SJCRH30 (cell line): ENCODE data around the gene PCDHGA5. TPM values are rescaled to one million over a fixed set of nuclear protein-coding genes. Genes with fewer than 3 reads are reported as not detected.
"Not testable (repeated sequence)": the region's sequence is repeated elsewhere in the genome, so short reads cannot be mapped to it uniquely, and the experiment has no call there.

Experiments used
- DNase-seq, 2 experiments: peaks; one replicate each; pipeline ENCODE4 v3.0.0-alpha.2; 2015 to 2020
- H3K27ac ChIP-seq: fragments of 250-450 bp; sonication (Bioruptor Pico); 2 replicates; pipeline ENCODE4 v1.5.1; 2020; ENCODE audit warnings: mild to moderate bottlenecking, moderate library complexity
- H3K27me3 ChIP-seq: fragments of 250-450 bp; sonication (Bioruptor Pico); 2 replicates; pipeline ENCODE4 v1.5.1; 2020; ENCODE audit warnings: mild to moderate bottlenecking, moderate library complexity
- H3K36me3 ChIP-seq: fragments of 250-450 bp; sonication (Bioruptor Pico); 2 replicates; pipeline ENCODE4 v1.5.1; 2020; ENCODE audit warnings: mild to moderate bottlenecking, moderate library complexity
- H3K4me1 ChIP-seq: fragments of 250-450 bp; sonication (Bioruptor Pico); 2 replicates; pipeline ENCODE4 v1.5.1; 2020; ENCODE audit warnings: mild to moderate bottlenecking, moderate library complexity
- H3K4me3 ChIP-seq: fragments of 250-450 bp; sonication (Bioruptor Pico); 2 replicates; pipeline ENCODE4 v1.5.1; 2020; ENCODE audit warnings: mild to moderate bottlenecking, moderate library complexity
- H3K9me3 ChIP-seq: fragments of 250-450 bp; sonication (Bioruptor Pico); replicated peaks from 2 replicates; pipeline ENCODE4 v1.5.1; 2020; ENCODE audit warnings: mild to moderate bottlenecking, moderate library complexity
- total RNA-seq: library from RNA; depleted of rRNA; stranded (reverse); fragments of >200 nt; shearing (Covaris generic); gene quantifications from 2 replicates; pipeline ENCODE4 v1.2.3, GENCODE V29; 2014

PCDHGA5 gene
- total RNA-seq, 1 experiment from 2014 or later, result 6.9 TPM

DNA sequence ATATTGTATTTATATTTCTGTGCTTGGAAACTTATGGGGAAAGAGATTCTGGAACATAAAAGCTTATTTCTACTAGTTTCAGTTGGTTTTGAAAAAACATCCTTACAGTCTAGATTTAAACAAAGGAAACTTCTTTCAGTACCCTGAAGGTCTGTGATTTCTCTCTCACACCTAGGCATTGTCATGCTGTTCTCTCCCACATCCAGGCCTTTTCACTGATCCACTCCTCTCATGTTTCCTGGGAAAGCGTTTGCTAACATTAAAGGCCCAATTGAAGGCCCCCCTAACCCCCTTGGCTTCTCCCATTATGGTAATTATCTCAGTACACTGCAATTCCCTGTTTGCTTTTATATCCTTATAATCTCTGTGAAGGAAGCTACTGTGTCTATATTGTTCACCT lies 21.2 kb upstream of the PCDHGA5 start:
- Histone ChIP-seq H3K36me3 (no peaks in the 10 kb centered on the region), H3K4me1 (no peaks in the 10 kb centered on the region), H3K9me3 (0 out of 2 replicates have a peak, but pooled peaks cover 3% of the 10 kb centered on the region), H3K27ac (no peak overlapping the region), H3K4me3 (no peak overlapping the region), H3K27me3 (no peaks in the 10 kb centered on the region)
- DNase-seq, result no peak

DNA sequence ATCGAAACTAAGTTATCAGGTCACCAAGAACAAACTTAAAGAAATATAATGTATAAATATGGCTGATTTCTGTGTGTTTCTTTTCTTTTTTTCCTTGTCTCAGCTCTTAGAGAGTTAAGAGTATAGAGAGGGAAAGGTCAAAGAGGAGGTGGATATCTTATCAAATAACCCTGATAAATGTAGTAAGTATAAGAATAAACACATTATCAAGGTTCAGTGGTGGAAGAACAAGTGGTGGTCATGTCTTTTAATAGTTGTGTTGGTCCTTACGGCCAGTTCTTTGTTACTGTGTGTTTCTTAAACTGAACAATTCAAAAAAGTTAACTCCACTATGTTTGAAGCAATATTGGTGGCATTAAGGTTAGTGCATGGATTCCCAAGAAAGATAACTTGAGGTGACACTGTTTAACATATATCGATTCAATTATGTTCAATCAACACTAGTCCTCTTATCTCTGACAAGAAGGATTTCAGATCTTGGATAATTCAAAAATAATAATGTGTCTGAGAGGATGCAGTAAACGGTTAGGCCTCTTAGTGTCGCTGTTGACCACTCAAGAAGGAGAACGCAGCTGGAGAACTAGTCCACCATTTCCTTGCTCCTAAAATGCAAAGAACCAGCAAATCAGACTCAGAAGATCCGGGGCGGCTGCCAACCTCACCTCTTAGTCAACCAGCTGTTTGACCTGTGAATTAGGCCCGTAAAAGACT lies 20.6 kb upstream of the PCDHGA5 start, which contains the start of gene PCDHGA3:
PCDHGA3 (plus strand) TSS at position 588 of the 711 bp plus-strand sequence. CDS start 205 bp downstream, outside the sequence.
- DNase-seq, result peak in 1 of 2 experiments; percentile 48
- Histone ChIP-seq H3K27ac (no peak within 1 kb of the TSS), H3K4me3 (no peak within 1 kb of the TSS), H3K36me3 (no peaks in the 10 kb centered on the region), H3K27me3 (no peaks in the 10 kb centered on the region), H3K4me1 (no peaks in the 10 kb centered on the region), H3K9me3 (peaks cover 3% of the 10 kb centered on the region; the same call in 1 of the 2 replicates)

DNA sequence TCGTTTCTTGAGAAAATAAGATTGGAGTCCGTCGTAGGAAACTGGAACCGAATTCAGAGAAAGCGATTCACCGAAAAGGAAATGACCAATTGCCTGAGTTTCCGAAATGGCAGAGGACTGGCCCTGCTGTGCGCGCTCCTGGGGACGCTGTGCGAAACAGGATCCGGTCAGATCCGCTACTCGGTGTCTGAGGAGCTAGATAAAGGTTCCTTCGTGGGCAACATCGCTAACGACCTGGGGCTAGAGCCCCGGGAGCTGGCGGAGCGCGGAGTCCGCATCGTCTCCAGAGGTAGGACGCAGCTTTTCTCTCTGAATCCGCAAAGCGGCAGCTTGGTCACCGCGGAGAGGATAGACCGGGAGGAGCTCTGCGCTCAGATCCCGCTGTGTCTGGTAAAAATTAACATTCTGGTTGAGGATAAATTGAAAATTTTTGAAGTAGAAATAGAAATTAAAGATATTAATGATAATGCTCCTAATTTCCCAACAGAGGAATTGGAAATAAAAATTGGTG lies 20.0 kb upstream of the PCDHGA5 start:
- Histone ChIP-seq H3K27me3 (no peaks in the 10 kb centered on the region), H3K27ac (no peak overlapping the region), H3K4me3 (no peak overlapping the region), H3K4me1 (no peaks in the 10 kb centered on the region), H3K9me3 (peaks cover 3% of the 10 kb centered on the region; the same call in 1 of the 2 replicates), H3K36me3 (no peaks in the 10 kb centered on the region)
- DNase-seq, result no peak

DNA sequence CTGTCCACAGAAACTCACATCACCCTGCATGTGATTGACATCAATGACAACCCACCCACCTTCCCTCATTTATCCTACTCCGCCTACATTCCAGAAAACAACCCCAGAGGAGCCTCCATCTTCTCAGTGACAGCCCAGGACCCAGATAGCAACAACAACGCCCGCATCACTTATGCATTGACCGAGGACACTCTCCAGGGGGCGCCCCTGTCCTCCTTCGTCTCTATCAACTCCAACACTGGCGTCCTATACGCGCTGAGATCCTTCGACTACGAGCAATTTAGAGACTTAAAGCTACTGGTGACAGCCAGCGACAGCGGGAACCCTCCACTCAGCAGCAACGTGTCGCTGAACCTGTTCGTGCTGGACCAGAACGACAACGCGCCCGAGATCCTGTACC lies 18.6 kb upstream of the PCDHGA5 start:
- no peak overlapping the region for H3K4me3 ChIP-seq
- H3K27me3 ChIP-seq, result no peaks in the 10 kb centered on the region
- H3K9me3 ChIP-seq, result peaks cover 3% of the 10 kb centered on the region; the same call in 1 of the 2 replicates
- no peak for DNase-seq
- no peaks in the 10 kb centered on the region for H3K4me1 ChIP-seq
- no peaks in the 10 kb centered on the region for H3K36me3 ChIP-seq
- H3K27ac ChIP-seq, result no peak overlapping the region

DNA sequence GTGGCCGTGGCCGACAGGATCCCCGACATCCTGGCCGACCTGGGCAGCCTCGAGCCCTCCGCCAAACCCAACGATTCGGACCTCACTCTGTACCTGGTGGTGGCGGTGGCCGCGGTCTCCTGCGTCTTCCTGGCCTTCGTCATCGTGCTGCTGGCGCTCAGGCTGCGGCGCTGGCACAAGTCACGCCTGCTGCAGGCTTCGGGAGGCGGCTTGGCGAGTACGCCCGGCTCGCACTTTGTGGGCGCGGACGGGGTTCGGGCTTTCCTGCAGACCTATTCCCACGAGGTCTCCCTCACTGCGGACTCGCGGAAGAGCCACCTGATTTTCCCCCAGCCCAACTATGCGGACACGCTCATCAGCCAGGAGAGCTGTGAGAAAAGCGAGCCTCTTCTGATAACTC lies 17.9 kb upstream of the PCDHGA5 start:
- H3K4me3 ChIP-seq, H3K9me3 ChIP-seq, H3K36me3 ChIP-seq, H3K4me1 ChIP-seq, H3K27ac ChIP-seq, H3K27me3 ChIP-seq, DNase-seq: not testable (repeated sequence)

DNA sequence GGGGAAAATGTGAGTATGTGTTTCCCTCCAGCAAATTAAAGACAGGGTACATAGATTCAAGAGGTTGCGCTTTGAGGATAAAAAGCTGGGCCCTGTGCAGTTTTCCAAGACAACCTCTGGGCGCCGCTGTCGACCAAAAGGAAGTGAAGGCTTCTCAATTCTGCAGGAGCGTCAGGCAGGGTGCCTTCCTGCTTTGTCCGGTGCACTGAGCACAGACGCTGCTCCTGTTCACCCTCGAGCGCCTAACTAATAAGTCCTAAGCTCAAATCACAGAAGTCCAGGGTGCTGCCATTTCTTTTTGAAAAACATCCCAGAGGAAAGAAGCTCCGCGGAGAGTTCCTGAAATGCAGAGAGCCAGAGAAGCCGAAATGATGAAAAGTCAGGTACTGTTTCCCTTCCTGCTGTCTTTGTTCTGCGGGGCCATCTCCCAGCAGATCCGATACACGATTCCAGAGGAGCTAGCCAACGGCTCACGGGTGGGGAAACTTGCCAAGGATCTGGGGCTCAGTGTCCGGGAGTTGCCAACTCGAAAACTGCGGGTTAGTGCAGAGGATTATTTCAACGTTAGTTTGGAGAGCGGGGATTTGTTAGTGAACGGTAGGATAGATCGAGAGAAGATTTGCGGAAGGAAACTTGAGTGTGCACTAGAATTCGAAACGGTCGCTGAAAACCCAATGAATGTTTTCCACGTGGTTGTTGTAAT lies 13.9 kb upstream of the PCDHGA5 start, which contains the start of gene PCDHGB1:
PCDHGB1 (plus strand) TSS at position 183 of the 703 bp plus-strand sequence; CDS start at position 345, 162 bp downstream.
- peaks cover 30% of the 10 kb centered on the region for H3K36me3 ChIP-seq
- DNase-seq, result peak; percentile 92 to 97
- peak within 1 kb of the TSS; percentile 65 for H3K4me3 ChIP-seq
- H3K27me3 ChIP-seq, result no peaks in the 10 kb centered on the region
- H3K27ac ChIP-seq, result peak within 1 kb of the TSS; percentile 77
- 0 out of 2 replicates have a peak, but pooled peaks cover 4% of the 10 kb centered on the region for H3K4me1 ChIP-seq
- H3K9me3 ChIP-seq, result peaks cover 34% of the 10 kb centered on the region

DNA sequence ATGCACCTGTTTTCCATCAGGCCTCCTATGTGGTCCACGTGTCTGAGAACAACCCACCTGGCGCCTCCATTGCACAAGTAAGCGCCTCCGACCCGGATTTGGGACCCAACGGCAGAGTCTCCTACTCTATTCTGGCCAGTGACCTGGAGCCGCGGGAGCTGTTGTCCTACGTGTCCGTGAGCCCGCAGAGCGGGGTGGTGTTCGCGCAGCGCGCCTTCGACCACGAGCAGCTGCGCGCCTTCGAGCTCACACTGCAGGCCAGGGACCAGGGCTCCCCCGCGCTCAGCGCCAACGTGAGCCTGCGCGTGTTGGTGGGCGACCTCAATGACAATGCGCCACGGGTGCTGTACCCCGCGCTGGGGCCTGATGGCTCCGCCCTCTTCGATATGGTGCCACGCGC lies 12.4 kb upstream of the PCDHGA5 start:
- H3K27me3 ChIP-seq, result no peaks in the 10 kb centered on the region

DNA sequence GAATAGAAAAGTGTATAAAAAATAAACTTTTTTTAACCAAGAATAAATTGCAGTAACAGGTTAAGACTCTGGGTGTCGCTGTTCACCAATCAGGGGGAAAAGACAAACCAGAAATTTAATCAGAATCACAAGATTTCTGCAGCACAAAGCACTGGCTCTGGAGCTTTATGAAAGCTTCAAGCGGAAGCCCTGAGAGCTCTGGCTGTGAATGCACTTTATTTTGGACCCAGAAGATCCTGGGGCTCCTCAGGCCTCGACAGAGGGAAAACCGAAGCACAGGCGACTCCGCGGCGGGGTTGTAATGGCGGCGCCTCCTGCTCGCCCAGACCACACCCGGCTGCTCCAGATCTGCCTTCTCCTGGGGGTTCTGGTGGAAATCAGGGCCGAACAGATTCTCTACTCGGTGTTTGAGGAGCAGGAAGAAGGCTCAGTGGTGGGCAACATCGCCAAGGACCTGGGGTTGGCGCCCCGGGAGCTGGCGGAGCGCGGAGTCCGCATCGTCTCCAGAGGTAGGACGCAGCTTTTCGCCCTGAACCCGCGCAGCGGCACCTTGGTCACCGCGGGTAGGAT lies 9.0 kb upstream of the PCDHGA5 start, which contains the start of gene PCDHGA4:
PCDHGA4 (plus strand) TSS at position 122 of the 570 bp plus-strand sequence; CDS start at position 209, 87 bp downstream.
- peaks cover 77% of the 10 kb centered on the region for H3K36me3 ChIP-seq
- peaks cover 53% of the 10 kb centered on the region for H3K9me3 ChIP-seq
- H3K27ac ChIP-seq, result no peak within 1 kb of the TSS
- no peak within 1 kb of the TSS for H3K4me3 ChIP-seq
- no peak for DNase-seq
- 0 out of 2 replicates have a peak, but pooled peaks cover 4% of the 10 kb centered on the region for H3K4me1 ChIP-seq
- no peaks in the 10 kb centered on the region for H3K27me3 ChIP-seq

More for the DNA sequence above, 12.4 kb upstream of the PCDHGA5 start:
- H3K36me3 ChIP-seq, result peaks cover 45% of the 10 kb centered on the region
- H3K9me3 ChIP-seq, result peaks cover 47% of the 10 kb centered on the region
- 0 out of 2 replicates have a peak, but pooled peaks cover 4% of the 10 kb centered on the region for H3K4me1 ChIP-seq
- no peak for DNase-seq
- no peak overlapping the region for H3K4me3 ChIP-seq
- no peak overlapping the region for H3K27ac ChIP-seq

DNA sequence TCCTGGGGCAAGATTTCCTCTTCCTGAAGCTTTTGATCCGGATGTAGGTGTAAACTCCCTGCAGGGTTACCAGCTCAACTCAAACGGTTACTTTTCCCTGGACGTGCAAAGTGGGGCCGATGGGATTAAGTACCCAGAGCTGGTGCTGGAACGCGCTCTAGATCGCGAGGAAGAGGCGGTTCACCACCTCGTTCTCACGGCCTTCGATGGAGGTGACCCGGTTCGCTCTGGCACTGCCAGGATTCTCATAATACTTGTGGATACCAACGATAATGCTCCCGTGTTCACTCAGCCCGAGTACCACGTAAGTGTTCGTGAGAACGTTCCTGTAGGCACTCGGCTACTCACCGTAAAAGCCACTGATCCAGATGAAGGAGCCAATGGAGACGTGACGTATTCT lies 8.3 kb upstream of the PCDHGA5 start:
- Histone ChIP-seq H3K27me3 (no peaks in the 10 kb centered on the region), H3K4me3 (no peak overlapping the region), H3K4me1 (0 out of 2 replicates have a peak, but pooled peaks cover 2% of the 10 kb centered on the region), H3K36me3 (peaks cover 84% of the 10 kb centered on the region), H3K9me3 (peaks cover 51% of the 10 kb centered on the region), H3K27ac (no peak overlapping the region)
- DNase-seq, result no peak

DNA sequence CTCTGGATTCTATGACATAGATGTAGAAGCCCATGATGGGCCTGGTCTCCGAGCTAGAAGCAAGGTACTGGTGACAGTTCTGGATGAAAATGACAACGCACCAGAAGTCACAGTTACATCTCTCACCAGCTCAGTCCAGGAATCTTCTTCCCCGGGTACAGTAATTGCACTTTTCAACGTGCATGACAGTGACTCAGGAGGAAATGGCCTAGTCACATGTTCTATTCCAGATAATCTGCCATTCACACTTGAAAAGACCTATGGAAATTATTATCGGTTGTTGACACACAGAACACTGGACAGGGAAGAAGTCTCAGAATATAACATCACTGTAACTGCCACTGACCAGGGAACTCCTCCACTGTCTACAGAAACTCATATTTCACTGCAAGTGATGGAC lies 7.8 kb upstream of the PCDHGA5 start:
- peaks cover 46% of the 10 kb centered on the region for H3K9me3 ChIP-seq

DNA sequence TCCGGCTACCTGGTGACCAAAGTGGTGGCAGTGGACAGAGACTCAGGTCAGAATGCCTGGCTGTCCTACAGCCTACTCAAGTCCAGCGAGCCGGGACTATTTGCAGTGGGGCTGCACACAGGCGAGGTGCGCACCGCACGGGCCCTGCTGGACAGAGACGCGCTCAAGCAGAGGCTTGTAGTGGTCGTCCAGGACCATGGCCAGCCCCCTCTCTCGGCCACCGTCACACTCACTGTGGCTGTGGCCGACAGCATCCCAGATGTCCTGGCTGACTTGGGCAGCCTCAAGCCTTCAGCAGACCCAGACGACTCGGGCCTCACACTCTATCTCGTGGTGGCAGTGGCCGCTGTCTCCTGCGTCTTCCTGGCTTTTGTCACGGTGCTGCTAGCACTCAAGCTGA lies 7.0 kb upstream of the PCDHGA5 start:
- H3K27me3 ChIP-seq, result no peaks in the 10 kb centered on the region
- peaks cover 41% of the 10 kb centered on the region for H3K9me3 ChIP-seq
- no peaks in the 10 kb centered on the region for H3K4me1 ChIP-seq
- no peak overlapping the region for H3K27ac ChIP-seq
- no peak for DNase-seq
- no peak overlapping the region for H3K4me3 ChIP-seq
- peaks cover 77% of the 10 kb centered on the region for H3K36me3 ChIP-seq

More for the DNA sequence above, 7.8 kb upstream of the PCDHGA5 start:
- no peaks in the 10 kb centered on the region for H3K4me1 ChIP-seq
- no peak overlapping the region for H3K4me3 ChIP-seq
- H3K36me3 ChIP-seq, result peaks cover 83% of the 10 kb centered on the region
- no peaks in the 10 kb centered on the region for H3K27me3 ChIP-seq
- no peak overlapping the region for H3K27ac ChIP-seq
- DNase-seq, result no peak

DNA sequence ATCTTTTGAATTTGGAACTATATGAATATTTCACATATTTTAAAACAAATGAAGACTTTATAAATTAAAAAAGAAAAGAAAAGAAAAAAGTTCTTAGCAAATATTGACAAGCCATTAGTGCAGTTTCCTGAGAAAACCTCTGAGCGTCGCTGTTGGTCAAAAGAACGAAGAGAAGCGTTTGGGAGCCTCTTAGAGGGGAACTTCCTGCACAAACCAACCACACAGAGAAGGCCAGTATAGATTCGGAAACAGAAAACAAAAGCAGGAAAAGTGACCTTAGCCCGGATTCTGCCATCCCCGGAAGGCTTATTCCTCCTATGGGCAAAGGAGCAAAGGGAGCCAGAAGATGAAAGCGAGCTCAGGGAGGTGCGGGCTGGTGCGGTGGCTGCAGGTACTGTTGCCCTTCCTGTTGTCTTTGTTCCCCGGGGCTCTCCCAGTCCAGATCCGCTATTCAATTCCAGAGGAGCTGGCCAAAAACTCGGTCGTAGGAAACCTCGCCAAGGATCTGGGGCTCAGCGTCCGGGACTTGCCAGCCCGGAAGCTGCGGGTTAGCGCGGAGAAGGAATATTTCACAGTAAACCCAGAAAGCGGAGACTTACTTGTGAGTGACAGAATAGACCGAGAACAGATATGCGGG lies 4.1 kb upstream of the PCDHGA5 start, which contains the start of gene PCDHGB2:
PCDHGB2 (plus strand) TSS at position 205 of the 637 bp plus-strand sequence; CDS start at position 347, 142 bp downstream.
- Histone ChIP-seq H3K9me3 (peaks cover 27% of the 10 kb centered on the region), H3K27ac (no peak within 1 kb of the TSS), H3K4me3 (no peak within 1 kb of the TSS), H3K4me1 (no peaks in the 10 kb centered on the region), H3K27me3 (no peaks in the 10 kb centered on the region), H3K36me3 (peaks cover 84% of the 10 kb centered on the region)
- no peak for DNase-seq

DNA sequence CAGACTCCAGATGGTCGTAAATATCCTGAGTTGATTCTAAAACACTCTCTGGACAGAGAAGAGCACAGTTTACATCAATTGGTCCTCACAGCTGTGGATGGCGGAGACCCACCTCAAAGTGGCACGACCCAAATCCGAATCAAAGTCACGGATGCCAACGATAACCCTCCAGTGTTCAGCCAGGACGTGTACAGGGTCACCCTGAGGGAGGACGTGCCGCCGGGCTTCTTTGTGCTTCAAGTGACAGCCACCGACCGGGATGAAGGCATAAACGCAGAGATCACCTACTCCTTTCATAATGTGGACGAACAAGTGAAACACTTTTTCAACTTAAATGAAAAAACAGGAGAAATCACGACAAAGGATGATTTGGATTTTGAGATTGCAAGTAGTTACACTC lies 3.3 kb upstream of the PCDHGA5 start:
- Histone ChIP-seq H3K4me1 (no peaks in the 10 kb centered on the region), H3K27ac (no peak overlapping the region), H3K4me3 (no peak overlapping the region), H3K9me3 (peaks cover 19% of the 10 kb centered on the region), H3K27me3 (no peaks in the 10 kb centered on the region), H3K36me3 (peaks cover 84% of the 10 kb centered on the region)
- no peak for DNase-seq

DNA sequence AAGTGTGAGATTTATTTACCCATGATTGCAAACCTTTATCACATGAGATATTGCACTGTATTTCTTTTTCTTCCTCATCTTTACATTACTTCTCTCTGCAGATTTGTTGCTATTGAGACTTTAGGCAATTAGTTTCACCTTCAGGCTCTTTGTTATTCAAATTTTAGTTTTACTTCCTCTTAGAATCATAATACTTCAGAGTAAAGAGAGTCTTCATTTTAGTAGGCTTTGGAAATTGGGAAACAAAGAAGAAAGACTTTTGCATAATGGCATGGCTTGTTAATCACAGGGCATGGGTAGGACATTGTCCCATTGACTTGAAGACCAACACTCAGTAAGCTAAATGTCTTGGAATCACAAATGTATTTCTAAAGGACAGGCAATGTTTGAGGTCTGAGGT lies 1.2 kb upstream of the PCDHGA5 start:
- peaks cover 16% of the 10 kb centered on the region for H3K9me3 ChIP-seq
- peaks cover 73% of the 10 kb centered on the region for H3K36me3 ChIP-seq
- no peak overlapping the region for H3K27ac ChIP-seq
- H3K4me1 ChIP-seq, result no peaks in the 10 kb centered on the region
- DNase-seq, result no peak
- no peaks in the 10 kb centered on the region for H3K27me3 ChIP-seq
- no peak overlapping the region for H3K4me3 ChIP-seq
